Thyroid gland (tissue), 4 donors: ENCODE data around the gene CFDP1.

Experiments used
- CTCF ChIP-seq, 6 experiments: fragments of 200-600 bp in 3 of 6; fragments of 450-650 bp in 3 of 6; sonication (generic) in 3 of 6; IDR thresholded peaks; one replicate each; pipeline ENCODE4 v1.5.1; 2016 to 2019; ENCODE audit warnings: antibody characterized with exemption in 6 of 6, mild to moderate bottlenecking in 2 of 6, inconsistent platforms in 1 of 6, moderate library complexity in 1 of 6
- POLR2A ChIP-seq, 2 donors: fragments of 450-650 bp; IDR thresholded peaks; one replicate each; pipeline ENCODE4 v1.6.1; 2017; ENCODE audit warnings: antibody characterized with exemption in 2 of 2, mild to moderate bottlenecking in 2 of 2, moderate library complexity in 1 of 2

GRCh38 chr16:75251280-75252048 is 181.8 kb downstream of the CFDP1 start, which contains the start of gene BCAR1:
- TF ChIP-seq CTCF (IDR thresholded peaks at IDR 0.05) (no peak), POLR2A (IDR thresholded peaks at IDR 0.05) (peak; percentile 67 to 91)
